ENCODE measurements around the gene CSMD2.
A peak's percentile ranks its signal among the peaks of the same experiment; 100 is the strongest.
"Not testable (repeated sequence)": the region's sequence is repeated elsewhere in the genome, so short reads cannot be mapped to it uniquely, and the experiment has no call there.

Gene CSMD2

GRCh38 chr1:33515112-33515511 is 649.9 kb downstream of the CSMD2 start:
- DNase-seq: no peak

DNA sequence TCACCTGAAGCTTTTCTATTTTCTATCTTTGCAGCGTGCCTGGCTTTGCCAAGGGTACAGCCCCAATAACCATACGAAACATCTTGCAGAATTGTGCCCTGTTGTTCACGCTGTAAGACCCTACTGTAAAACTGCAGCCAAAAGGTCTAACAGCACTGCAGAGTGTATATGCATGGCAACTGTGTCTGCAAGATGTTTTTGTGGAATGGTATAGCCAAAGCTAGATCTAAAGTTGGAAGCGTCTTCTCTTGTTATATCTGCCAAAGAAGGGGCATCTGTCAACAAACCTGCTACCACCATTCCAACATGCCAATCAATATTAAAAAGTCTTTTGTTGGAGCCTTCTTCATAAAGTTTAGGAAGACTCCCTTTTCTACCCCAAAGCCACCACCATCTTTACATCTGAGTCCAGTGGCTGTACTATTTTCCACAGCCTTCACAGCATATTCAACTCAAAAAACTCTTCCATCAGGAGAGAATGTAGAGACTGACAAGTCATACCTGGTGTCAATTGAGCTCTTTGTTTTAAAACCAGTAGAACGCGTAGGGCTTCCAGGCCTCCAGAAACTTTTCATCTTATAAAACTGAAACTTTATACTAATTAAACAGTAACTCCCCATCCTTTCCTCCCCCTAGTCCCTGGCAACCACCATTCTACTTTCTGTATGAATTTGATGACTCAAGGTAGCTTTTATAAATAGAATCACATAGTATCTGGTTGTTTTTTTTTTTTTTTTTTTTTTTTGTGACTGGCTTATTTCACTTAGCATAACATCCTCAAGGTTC is 652.6 kb downstream of the CSMD2 start:
- no peak for DNase-seq

DNA sequence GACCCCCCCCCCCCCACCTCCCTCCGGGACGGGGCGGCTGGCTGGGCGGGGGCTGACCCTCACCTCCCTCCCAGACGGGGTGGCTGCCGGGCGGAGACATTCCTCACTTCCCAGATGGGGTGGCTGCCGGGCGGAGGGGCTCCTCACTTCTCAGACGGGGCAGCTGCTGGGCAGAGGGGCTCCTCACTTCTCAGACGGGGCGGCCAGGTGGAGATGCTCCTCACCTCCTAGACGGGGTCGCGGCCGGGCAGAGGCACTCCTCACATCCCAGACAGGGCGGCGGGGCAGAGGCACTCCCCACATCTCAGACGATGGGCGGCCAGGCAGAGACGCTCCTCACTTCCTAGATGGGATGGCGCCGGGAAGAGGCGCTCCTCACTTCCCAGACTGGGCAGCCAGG is 655.8 kb downstream of the CSMD2 start:
- not testable (repeated sequence) for DNase-seq

GRCh38 chr1:33508151-33508550 is 656.9 kb downstream of the CSMD2 start:
- no peak for DNase-seq

- DNase-seq: no peak
These were observed 657.4 kb downstream of the CSMD2 start for GRCh38 chr1:33507661-33508060.

DNA sequence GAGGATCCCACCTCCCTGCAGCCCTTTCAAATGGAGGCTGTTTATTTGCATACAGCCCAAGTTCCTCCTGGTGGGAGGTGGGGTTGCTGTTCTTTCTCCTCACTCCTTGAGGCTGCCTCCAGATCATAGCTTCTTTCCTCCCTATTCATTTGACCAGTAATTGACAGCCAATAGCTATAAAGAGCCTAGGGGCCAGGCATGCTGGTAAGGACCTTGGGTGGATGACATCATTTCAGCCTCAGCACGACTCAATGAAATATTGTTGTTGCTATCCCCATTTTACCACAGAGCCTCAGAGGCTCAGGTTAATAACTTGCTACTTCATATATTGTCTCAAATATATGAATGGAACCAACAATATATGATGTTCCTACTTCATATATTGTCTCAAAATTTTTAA is 661.5 kb downstream of the CSMD2 start:
- DNase-seq: no peak

- DNase-seq: no peak
These were observed 662.3 kb downstream of the CSMD2 start for GRCh38 chr1:33502726-33503125.

DNA sequence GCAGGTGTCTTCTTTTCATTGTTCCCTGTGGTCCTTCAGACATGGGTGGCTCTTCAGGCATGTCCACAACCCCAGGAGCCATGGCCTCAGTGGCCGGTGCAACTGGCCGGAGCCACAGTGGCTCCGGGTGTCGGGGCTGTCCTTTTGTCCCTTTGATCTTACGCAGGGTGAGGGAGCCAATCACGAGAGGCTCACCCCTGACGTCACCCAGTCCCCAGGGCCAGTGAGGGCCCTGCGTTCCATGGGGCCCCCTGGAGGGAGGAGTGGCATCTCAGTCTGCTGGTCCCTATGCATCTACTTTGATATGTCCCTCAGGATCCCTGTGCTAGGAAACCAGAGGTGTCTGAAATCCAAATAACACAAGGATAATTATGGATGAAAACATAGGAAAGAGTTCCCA is 663.3 kb downstream of the CSMD2 start:
- DNase-seq: no peak

GRCh38 chr1:33501309-33501708 is 663.7 kb downstream of the CSMD2 start:
- no peak for DNase-seq

- no peak for DNase-seq
These were observed 664.5 kb downstream of the CSMD2 start for GRCh38 chr1:33500547-33500946.

GRCh38 chr1:33497410-33497809 is 667.6 kb downstream of the CSMD2 start:
- DNase-seq: no peak

- DNase-seq: no peak
These were observed 670.1 kb downstream of the CSMD2 start for GRCh38 chr1:33494929-33495328.

DNA sequence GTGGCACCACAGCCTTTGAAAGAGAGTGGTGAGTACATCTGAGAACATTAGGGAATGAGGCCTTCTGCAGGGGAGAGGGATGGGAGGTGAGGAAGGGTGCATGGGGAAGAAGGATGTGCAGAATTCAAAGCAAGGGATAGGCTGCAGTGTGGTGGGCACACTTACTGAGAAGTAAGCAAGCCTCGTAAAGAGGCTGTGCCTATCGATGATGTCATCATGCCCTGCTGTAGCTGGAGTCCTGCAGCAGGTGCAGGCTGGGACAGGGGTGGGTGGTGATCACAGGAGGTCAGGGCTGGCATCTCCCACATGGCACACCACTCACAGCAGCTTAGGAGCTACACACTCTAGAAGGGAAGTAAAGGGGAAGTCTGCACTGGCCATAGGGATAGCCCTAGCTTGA is 676.4 kb downstream of the CSMD2 start:
- no peak for DNase-seq

DNA sequence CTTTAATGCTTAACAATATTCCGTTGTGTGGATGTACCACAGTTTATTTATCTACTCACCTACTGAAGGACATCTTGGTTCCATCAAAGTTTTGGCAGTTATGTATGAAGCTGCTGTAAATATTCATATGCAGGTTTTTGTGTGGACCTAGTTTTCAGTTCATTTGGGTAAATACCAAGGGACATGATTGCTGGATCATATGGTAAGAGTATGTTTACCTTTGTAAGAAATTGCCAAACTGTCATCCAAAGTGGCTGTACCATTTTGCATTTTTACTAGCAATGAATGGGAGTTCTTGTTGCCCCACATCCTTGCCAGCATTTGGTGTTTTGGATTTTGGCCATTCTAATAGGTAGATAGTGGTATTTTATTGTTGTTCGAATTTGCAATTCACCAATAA is 682.6 kb downstream of the CSMD2 start:
- no peak for DNase-seq

DNA sequence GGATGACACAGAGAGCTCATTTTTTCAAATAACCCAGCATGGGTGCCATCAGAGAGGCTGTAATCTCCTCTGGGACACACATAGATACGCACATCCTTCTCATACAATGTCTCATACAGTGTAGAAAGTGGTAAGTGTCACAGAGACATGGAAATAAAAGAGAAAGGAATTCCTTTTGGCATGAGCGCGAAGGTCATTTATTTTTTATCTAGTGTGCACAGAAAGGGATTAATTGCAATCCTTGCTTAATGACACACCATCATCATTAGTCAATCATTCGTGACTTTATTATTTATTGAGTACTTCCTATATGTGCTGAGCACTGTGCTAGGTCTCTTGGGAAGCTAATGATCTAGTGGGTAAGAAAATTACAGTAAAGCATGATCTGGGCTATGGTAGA is 687.6 kb downstream of the CSMD2 start:
- no peak for DNase-seq

- DNase-seq: no peak
These were observed 691.1 kb downstream of the CSMD2 start for GRCh38 chr1:33473900-33474299.

DNA sequence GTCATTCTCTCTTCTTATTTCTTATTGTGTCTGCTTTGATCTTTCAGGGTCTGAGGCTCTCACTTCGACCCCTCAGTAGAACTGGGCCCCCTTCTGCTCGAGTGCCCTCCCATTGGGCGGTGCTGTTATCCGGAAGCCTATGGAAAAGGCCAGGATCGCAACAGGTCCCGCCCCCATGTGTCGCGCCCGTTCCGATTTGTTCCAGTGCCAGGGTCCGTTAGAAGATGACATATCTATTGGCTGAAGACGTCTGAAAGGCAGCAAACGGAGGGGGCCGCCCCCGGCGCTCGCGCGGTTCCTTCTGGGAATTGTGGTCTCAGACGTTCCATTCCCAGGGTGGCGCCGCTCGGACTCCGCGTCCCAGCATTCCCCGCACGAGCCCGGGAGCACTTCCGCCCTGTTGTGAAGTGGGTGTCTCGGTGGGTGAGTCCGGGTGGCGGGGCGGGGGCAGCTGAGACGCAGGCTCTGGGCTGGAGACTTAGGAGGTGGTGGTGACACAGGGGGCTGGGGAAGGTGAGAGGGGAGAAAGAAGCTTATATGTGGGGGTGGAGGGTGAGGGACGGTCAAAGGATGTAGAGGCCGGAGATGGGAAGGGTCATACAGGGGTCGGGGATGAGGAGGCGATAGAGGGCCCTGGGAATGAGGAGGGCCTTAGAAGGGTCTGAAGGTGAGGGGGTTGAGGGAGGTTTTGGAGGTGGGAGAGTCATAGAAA is 692.6 kb downstream of the CSMD2 start, which contains the start of gene ZSCAN20:
Gene ZSCAN20 (plus strand): TSS at position 377 of the 712 bp plus-strand sequence. CDS start 6,644 bp downstream, outside the sequence.
- peak; percentile 94 for DNase-seq

DNA sequence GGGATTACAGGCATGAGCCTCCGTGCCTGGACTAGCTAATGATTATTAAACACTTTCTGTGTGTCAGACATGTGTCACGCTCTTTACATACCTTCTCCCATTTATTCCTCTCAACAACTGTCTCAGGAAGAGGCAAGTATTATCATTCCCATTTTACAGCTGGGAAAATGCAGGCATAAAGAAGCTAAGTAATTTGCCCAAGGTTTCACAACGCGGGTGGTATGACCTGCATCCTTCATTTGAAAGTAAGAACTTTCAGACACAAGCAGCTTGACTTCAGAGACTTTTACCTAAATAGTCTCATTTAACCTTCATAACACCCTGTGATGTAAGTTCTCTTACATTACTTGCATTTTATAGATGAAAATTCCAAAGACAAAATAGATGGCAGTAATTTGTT is 693.6 kb downstream of the CSMD2 start:
- no peak for DNase-seq

GRCh38 chr1:33470495-33471012 is 694.5 kb downstream of the CSMD2 start:
- DNase-seq: peak; percentile 43

DNA sequence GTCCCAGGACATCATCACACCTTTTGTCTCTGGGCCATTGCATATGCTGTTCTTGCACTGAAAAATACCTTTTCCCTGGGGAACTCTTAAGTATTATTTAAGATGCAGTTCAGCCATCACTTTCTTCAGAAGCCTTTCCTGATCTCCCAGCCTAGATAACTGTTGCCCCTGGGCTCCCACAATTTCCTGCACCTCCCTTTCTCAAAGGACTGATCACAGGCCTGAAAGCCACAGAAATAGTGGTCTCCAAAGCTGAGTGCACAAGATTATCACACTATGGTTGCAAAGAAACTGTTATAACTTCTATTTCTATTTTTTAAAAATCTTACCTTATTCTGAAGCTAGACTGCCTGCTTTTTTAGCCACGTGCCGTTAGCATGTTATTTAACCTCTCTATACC is 695.3 kb downstream of the CSMD2 start:
- DNase-seq: no peak

DNA sequence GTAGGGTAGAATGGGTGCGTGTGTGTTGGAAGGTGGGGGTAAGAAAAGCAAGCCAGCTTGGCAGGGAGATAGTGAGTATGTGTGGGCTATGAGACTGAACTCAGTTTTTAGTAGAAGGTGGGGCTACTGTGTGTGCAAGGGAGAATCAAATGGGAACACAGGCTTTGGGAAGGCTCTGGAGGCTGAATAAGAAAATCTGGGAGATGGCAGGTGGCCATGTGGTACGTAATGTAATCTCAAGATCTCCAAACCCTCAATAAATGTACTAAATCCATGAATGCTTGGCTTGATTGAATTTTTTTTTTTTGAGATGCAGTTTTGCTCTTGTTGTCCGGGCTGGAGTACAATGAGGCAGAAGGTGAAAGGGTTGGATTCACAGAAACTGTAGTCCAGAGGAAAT is 696.1 kb downstream of the CSMD2 start:
- no peak for DNase-seq

DNA sequence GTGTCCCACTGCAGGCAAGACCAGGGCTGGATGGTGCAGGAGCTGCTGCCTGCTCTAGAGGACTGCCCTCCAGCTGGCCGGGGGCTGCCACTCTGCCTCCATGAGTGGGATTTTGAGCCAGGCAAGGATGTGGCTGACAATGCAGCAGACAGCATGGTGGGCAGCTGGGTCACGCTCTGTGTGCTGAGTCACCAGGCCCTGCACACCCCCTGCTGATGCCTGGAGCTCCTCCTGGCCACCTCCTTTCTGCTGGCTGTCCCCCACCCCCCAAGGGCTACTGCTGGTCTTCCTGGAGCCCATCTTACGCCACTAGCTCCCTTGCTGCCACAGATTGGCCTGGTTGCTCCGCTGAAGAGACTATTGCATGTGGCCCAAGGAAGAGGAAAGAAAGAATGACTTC is 696.5 kb downstream of the CSMD2 start:
- DNase-seq: no peak

GRCh38 chr1:33468011-33468410 is 697.0 kb downstream of the CSMD2 start:
- no peak for DNase-seq

GRCh38 chr1:33466159-33466558 is 698.9 kb downstream of the CSMD2 start:
- DNase-seq: no peak

Measured in NCI-H1436 treated with DMSO at 0.1 percent for 48 hours (cell line).